Measurements from ENCODE around the gene AQR.
"Not testable (repeated sequence)": the region's sequence is repeated elsewhere in the genome, so short reads cannot be mapped to it uniquely, and the experiment has no call there.

Gene AQR

DNA sequence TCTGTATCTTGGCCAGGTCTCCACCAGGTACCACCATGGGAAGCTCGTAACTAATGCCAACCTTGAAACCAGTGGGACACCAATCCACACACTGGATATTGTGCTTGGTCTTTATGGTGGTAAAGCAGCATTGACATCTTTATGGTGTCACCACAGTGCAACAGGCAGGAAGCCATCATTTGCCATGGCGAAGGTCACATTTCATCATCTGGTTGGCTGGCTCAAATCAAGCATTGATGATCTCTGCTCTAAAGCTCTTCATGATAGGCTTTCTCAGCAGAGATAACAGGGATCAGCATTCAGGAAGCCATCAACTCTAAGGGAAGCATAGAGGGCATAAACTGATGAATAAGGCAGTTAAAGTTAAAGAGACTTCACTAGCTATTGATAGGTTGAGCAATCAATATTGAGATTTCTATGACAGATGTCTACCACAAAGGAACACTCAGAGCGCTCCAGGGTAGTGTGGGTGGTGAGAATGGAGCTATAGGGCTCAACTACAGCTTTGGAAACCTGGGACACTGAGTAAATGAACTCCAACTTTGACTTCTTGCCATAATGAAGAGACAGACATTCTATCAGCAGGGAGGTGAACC lies 120.1 kb downstream of the AQR start:
- DNase-seq (ENCODE audit: low spot score) = no peak
- H3K27ac Mint-ChIP-seq = no peak overlapping the region
- no peaks in the 10 kb centered on the region for H3K27me3 Mint-ChIP-seq (ENCODE audit: low read depth)
- H3K4me3 Mint-ChIP-seq = no peak overlapping the region
- H3K9me3 Mint-ChIP-seq = no peaks in the 10 kb centered on the region
- no peaks in the 10 kb centered on the region for H3K4me1 Mint-ChIP-seq (ENCODE audit: low read depth)
- peaks cover 5% of the 10 kb centered on the region for H3K36me3 Mint-ChIP-seq (ENCODE audit: low read depth)

DNA sequence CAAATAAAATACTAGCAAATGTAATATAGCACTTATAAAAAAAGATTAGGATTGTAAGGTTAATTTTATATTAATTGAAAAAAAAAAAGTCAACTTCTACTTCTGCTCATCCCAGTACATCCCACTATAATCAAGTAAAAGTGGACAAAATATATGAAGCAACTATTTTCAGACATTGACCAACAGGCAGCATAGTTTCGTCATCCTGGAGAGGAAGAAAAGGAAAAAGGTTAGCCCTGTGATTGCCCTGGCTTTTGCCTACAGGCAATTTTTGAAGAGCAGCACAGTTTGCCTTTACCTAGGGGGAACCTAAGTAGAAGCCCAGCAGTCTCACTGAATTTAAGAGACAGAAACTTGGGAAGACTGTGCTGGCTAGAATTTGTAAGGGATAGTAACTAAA lies 121.9 kb downstream of the AQR start:
- Mint-ChIP-seq H3K27ac (no peak overlapping the region), H3K4me1 (ENCODE audit: low read depth) (no peaks in the 10 kb centered on the region), H3K4me3 (no peak overlapping the region), H3K9me3 (no peaks in the 10 kb centered on the region), H3K36me3 (ENCODE audit: low read depth) (peaks cover 2% of the 10 kb centered on the region), H3K27me3 (ENCODE audit: low read depth) (no peaks in the 10 kb centered on the region)
- DNase-seq (ENCODE audit: low spot score) = no peak

- Mint-ChIP-seq H3K36me3 (ENCODE audit: low read depth) (no peaks in the 10 kb centered on the region), H3K4me3 (no peak overlapping the region), H3K27ac (no peak overlapping the region), H3K9me3 (no peaks in the 10 kb centered on the region), H3K4me1 (ENCODE audit: low read depth) (no peaks in the 10 kb centered on the region), H3K27me3 (ENCODE audit: low read depth) (peaks cover 2% of the 10 kb centered on the region)
- no peak for DNase-seq (ENCODE audit: low spot score)
Observed at GRCh38 chr15:34841262-34841725, 128.2 kb downstream of the AQR start.

DNA sequence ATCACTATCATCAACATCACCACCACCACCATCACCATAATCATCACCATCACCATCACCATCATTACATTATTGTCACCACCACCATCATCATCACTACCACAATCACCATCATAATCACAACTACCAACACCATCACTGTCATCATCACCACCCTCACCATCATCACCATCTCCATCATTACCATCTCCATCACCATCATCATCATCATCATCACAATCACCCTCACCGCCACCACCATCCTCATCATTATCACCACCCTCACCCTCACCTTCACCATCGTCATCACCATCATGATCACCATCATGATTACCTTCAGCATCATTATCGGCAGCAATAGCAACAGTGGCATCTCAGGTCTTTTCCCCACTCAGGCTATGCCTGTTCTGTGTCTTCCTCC lies 131.3 kb downstream of the AQR start:
- DNase-seq (ENCODE audit: low spot score) = no peak
- Mint-ChIP-seq H3K27me3 (ENCODE audit: low read depth) (peaks cover 9% of the 10 kb centered on the region), H3K4me3 (no peak overlapping the region), H3K36me3 (ENCODE audit: low read depth) (no peaks in the 10 kb centered on the region), H3K4me1 (ENCODE audit: low read depth) (no peaks in the 10 kb centered on the region), H3K27ac (no peak overlapping the region), H3K9me3 (no peaks in the 10 kb centered on the region)

DNA sequence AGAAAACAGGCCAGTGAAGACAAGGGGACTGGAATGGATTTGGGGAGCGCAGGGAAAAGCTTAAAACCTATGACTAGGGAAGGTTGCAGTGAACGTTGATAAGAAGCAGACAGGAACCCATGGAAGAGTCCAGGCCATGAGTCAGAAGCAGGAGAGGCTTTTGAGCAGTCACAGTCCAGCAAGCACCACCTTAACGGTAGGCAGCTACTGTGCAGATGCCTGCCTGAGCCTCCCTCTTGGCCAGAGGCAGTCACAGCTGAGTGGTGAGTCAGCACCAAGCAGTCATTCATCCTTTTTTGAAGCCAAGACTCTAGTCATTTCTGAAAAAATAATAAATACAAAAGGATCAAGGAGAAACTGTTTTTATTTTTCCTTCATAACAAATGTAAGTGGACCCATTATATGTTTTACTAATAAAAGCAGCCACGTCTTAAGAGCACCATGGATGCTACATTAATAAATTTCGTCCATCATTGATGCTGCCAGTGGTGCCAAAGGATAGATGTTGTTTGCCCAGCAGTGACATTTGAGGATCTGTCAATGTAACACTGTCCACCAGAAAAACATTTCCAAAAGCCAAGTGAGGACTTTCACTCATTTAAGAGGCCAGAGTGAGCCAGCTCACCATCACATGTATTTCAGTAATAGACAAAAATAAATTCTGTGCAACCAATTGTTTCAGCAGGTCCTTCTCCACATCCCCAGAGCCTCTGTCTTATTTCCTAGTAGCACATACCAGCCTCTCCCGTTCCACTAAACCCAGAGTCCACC lies 132.1 kb downstream of the AQR start:
- no peaks in the 10 kb centered on the region for H3K4me1 Mint-ChIP-seq (ENCODE audit: low read depth)
- no peaks in the 10 kb centered on the region for H3K9me3 Mint-ChIP-seq
- H3K27me3 Mint-ChIP-seq (ENCODE audit: low read depth) = peaks cover 11% of the 10 kb centered on the region
- H3K4me3 Mint-ChIP-seq = no peak overlapping the region
- H3K27ac Mint-ChIP-seq = no peak overlapping the region
- DNase-seq (ENCODE audit: low spot score) = no peak
- H3K36me3 Mint-ChIP-seq (ENCODE audit: low read depth) = no peaks in the 10 kb centered on the region

DNA sequence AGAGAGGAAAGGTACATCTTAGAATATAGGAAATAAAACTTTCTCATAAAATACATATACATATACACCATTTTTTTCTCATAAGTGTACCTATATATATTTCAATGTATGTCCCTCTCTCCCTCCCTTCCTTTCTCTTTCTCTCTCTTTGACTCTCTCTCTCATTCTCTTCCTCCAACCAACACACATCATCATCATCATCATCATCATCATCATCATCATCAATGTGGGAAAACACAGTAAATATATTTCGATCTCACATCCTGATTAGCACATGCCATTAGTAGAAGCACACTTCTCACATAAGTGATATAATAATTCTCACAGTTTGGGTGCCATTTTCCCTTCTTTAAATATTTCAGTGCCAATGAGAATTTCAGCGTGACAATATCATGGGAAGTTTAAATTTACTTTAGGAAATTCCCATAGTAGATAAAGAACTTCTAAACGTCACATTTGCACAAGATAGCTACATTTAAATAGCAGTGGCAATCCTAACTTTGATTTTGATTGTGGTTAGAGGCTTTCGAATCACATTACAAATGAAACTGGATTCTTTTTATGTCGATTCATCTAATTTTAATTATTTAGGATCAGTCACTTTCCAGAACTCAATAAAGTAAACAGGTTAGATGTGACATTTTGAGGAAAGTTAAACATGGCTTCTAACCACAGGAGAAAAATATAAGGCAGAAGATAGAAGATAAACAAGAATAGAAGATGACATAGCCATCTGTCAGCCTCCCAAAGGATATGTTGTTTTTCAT lies 141.2 kb downstream of the AQR start:
- Mint-ChIP-seq H3K27ac (no peak overlapping the region), H3K4me1 (ENCODE audit: low read depth) (peaks cover 5% of the 10 kb centered on the region), H3K27me3 (ENCODE audit: low read depth) (peaks cover 19% of the 10 kb centered on the region), H3K9me3 (no peaks in the 10 kb centered on the region), H3K36me3 (ENCODE audit: low read depth) (no peaks in the 10 kb centered on the region), H3K4me3 (no peak overlapping the region)
- DNase-seq (ENCODE audit: low spot score) = no peak

DNA sequence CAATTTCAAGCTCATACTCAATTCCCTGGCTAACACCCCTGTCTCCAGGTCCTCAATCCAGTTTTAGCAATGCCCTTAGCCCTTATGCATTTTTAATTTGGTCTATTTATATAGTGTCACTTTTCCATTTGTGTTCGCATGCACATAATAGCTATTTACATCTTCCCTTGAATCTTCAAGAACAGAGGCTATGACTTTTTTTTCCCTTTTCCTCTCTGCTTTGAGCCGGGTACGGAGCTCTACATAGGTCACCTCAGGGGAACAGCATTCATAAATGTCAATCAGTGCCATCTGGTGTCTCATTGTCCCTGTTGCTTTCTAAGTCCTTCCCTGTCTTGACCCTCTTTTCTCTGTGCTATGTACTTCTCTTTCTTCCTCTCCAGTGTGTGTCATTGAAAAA lies 147.7 kb downstream of the AQR start:
- Mint-ChIP-seq H3K27me3 (ENCODE audit: low read depth) (peaks cover 16% of the 10 kb centered on the region), H3K4me1 (ENCODE audit: low read depth) (peaks cover 5% of the 10 kb centered on the region), H3K36me3 (ENCODE audit: low read depth) (no peaks in the 10 kb centered on the region), H3K9me3 (no peaks in the 10 kb centered on the region), H3K4me3 (no peak overlapping the region), H3K27ac (no peak overlapping the region)
- no peak for DNase-seq (ENCODE audit: low spot score)

DNA sequence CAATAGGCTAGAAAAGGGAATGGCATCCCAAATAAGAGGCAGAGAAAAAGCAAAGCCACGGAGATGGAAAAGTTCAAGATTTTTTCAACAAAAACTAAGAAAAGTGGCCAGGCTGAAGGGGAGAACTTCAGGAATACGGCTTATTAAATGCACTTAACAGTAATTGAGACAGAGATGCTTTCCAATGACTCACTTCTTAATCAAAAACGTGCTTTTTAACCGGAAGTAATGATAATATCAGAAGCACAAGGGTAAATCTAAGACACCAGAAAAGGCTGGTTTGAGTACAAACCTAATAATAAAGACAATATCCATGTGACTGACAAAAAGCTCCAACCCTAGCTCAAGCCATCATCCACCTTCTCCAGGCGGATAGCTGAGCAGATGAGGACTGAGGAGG lies 149.4 kb downstream of the AQR start:
- Mint-ChIP-seq H3K4me3 (no peak overlapping the region), H3K36me3 (ENCODE audit: low read depth) (no peaks in the 10 kb centered on the region), H3K27ac (no peak overlapping the region), H3K27me3 (ENCODE audit: low read depth) (peaks cover 14% of the 10 kb centered on the region), H3K9me3 (no peaks in the 10 kb centered on the region), H3K4me1 (ENCODE audit: low read depth) (no peaks in the 10 kb centered on the region)
- DNase-seq (ENCODE audit: low spot score) = no peak

GRCh38 chr15:34818526-34818925 lies 151.0 kb downstream of the AQR start:
- DNase-seq (ENCODE audit: low spot score) = no peak
- H3K27me3 Mint-ChIP-seq (ENCODE audit: low read depth) = peaks cover 18% of the 10 kb centered on the region
- no peaks in the 10 kb centered on the region for H3K9me3 Mint-ChIP-seq
- H3K36me3 Mint-ChIP-seq (ENCODE audit: low read depth) = no peaks in the 10 kb centered on the region
- no peak overlapping the region for H3K27ac Mint-ChIP-seq
- no peak overlapping the region for H3K4me3 Mint-ChIP-seq
- H3K4me1 Mint-ChIP-seq (ENCODE audit: low read depth) = no peaks in the 10 kb centered on the region

GRCh38 chr15:34815836-34816235 lies 153.7 kb downstream of the AQR start:
- no peaks in the 10 kb centered on the region for H3K36me3 Mint-ChIP-seq (ENCODE audit: low read depth)
- H3K27me3 Mint-ChIP-seq (ENCODE audit: low read depth) = peaks cover 18% of the 10 kb centered on the region
- H3K4me1 Mint-ChIP-seq (ENCODE audit: low read depth) = no peaks in the 10 kb centered on the region
- no peaks in the 10 kb centered on the region for H3K9me3 Mint-ChIP-seq
- no peak for DNase-seq (ENCODE audit: low spot score)
- no peak overlapping the region for H3K4me3 Mint-ChIP-seq
- H3K27ac Mint-ChIP-seq = no peak overlapping the region

- Mint-ChIP-seq H3K36me3 (ENCODE audit: low read depth) (no peaks in the 10 kb centered on the region), H3K9me3 (no peaks in the 10 kb centered on the region), H3K4me1 (ENCODE audit: low read depth) (no peaks in the 10 kb centered on the region), H3K4me3 (no peak overlapping the region), H3K27ac (no peak overlapping the region), H3K27me3 (ENCODE audit: low read depth) (peaks cover 10% of the 10 kb centered on the region)
- DNase-seq (ENCODE audit: low spot score) = no peak
Observed at GRCh38 chr15:34813446-34814190, 155.9 kb downstream of the AQR start.

DNA sequence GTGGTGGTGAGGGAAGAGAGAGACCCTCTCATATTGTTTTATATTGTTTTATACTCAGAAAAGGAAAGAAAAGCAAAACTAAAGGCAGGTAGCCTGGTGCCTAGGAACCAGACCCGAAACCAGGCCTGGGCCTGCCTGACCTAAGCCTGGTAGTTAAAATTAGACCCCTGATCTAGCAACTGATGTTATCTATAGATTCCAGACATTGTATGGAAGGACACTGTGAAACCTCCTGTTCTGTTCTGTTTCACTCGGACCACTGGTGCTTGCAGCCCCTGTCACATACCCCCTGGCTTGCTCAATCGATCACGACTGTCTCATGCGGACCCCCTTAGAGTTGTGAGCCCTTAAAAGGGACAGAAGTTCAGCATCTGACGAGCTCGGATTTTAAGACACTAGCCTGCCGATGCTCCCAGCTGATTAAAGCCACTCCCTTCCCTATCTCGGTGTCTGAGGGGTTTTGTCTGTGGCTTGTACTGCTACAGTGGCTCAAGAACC lies 156.6 kb downstream of the AQR start:
- not testable (repeated sequence) for H3K36me3 Mint-ChIP-seq (ENCODE audit: low read depth)

DNA sequence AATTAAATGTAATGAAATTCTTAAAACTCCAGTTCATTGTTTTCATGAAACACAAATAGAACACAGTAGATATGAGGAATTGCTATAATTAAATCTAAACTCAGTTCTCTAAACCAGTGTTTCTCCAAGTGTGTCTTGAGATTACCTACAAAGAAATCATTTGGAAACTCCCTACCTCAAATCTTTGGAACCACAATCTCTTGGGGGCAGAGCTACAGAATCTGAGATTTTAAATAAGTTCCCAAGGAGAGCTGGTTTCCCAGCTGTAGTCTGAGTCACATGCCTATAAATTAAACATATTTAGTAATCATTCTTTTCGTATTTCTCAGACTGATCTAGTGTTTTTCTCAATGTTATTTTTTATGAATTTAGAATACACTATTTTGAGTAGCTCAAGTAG lies 157.2 kb downstream of the AQR start:
- Mint-ChIP-seq H3K27me3 (ENCODE audit: low read depth) (peaks cover 6% of the 10 kb centered on the region), H3K4me3 (no peak overlapping the region), H3K36me3 (ENCODE audit: low read depth) (no peaks in the 10 kb centered on the region), H3K9me3 (no peaks in the 10 kb centered on the region), H3K27ac (no peak overlapping the region), H3K4me1 (ENCODE audit: low read depth) (no peaks in the 10 kb centered on the region)
- no peak for DNase-seq (ENCODE audit: low spot score)

More for the DNA sequence above, 156.6 kb downstream of the AQR start:
- not testable (repeated sequence) for H3K4me3 Mint-ChIP-seq; DNase-seq (ENCODE audit: low spot score); H3K27ac Mint-ChIP-seq; H3K27me3 Mint-ChIP-seq (ENCODE audit: low read depth); H3K9me3 Mint-ChIP-seq; H3K4me1 Mint-ChIP-seq (ENCODE audit: low read depth)
